Hematopoietic multipotent progenitor cell treated with erythropoietin and hydrocortisone succinate and interleukin-3 and kit ligand, for 15 days (in vitro differentiated cells): ENCODE measurements around the gene LILRA6.

ENCODE experiments used
- DNase-seq: peaks from one replicate; pipeline ENCODE4 v3.0.0-alpha.2; 2015; ENCODE audit warnings: low spot score

The LILRA6 gene

GRCh38 chr19:54188215-54188871 is 54.2 kb downstream of the LILRA6 start:
- DNase-seq, result no peak

DNA sequence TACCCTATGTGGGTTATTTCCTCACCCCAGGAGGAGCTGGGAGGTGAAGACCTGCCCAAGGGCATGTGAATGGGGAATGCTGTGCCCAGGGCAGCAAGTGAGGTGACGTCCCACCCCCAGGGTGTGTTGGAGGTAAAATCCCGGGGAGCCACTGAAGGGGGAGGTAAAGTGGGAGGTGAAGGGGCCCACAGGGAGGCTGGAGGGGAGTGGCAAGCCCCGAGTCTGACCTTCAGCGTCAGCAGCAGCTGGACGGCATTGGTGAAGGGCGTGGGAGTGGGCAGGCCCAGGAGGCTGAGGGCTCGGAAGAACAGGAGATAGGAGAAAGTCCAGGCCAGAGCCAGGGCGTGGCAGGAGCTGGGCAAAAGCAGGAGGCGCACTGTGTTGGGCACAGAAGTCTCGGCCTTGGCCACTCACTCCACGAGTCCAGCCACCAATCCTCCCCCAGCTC is 55.6 kb downstream of the LILRA6 start:
- no peak for DNase-seq
